A549 (cell line): ENCODE results near the gene TSPAN1. TPM values are rescaled to one million over a fixed set of nuclear protein-coding genes. Genes with fewer than 3 reads are reported as not detected.

ENCODE experiments used
- ATAC-seq, 2 experiments: fragments of 200-7000 bp in 1 of 2; fragments of >200 bp in 1 of 2; cut with Nextera tagmentation in 1 of 2; cut with Tn5 transposase in 1 of 2; 3 replicates each; pipeline versions ENCODE4 v1.8.0 to v1.9.1; 2018 to 2020; ENCODE audit warnings: mild to moderate bottlenecking in 1 of 2, moderate library complexity in 1 of 2
- CTCF ChIA-PET: fragments of 300-600 bp; sonication (Branson Sonifier 250); formaldehyde crosslinking; extraction: SDS; loops from one replicate; lab custom pipeline; 2021; ENCODE audit warnings: antibody characterized with exemption, inconsistent platforms; lab: Yijun Ruan, JAX
- POLR2A ChIA-PET: fragments of 350-600 bp; formaldehyde crosslinking; extraction: SDS; loops from one replicate; lab custom pipeline; 2021; ENCODE audit warnings: antibody characterized with exemption, inconsistent platforms; lab: Yijun Ruan, JAX
- DNase-seq, 2 experiments: peaks; one replicate each; pipeline versions ENCODE4 v3.0.0 to v3.0.0-alpha.2; 2011 to 2016; ENCODE audit warnings: low read depth in 1 of 2, low spot score in 1 of 2
- FAIRE-seq: peaks from 2 replicates; lab custom pipeline; 2011; peaks lifted over from hg19 to GRCh38; lab: Jason Lieb, UNC
- H3K27ac ChIP-seq, 2 experiments: fragments of >200 bp; sonication (Bioruptor Twin); formaldehyde crosslinking; 3 replicates each; pipeline ENCODE4 v1.5.1; 2016 to 2017
- H3K4me1 ChIP-seq: fragments of >200 bp; sonication (Bioruptor Twin); formaldehyde crosslinking; 3 replicates; pipeline ENCODE4 v1.6.1; 2016
- H3K4me2 ChIP-seq: fragments of >200 bp; sonication (Bioruptor Twin); formaldehyde crosslinking; 3 replicates; pipeline ENCODE4 v1.6.1; 2016
- H3K4me3 ChIP-seq: fragments of >200 bp; sonication (Bioruptor Twin); formaldehyde crosslinking; 3 replicates; pipeline ENCODE4 v1.5.1; 2016
- H3K9me3 ChIP-seq: fragments of >200 bp; sonication (Bioruptor Twin); formaldehyde crosslinking; 3 replicates; pipeline ENCODE4 v1.6.1; 2016
- BCL3 ChIP-seq: fragments of >200 bp; sonication (Bioruptor Twin); formaldehyde crosslinking; IDR thresholded peaks from 3 replicates; pipeline ENCODE4 v1.6.1; 2016
- CHD4 ChIP-seq: fragments of 200-600 bp; sonication (generic); IDR thresholded peaks from 2 replicates; pipeline ENCODE4 v1.6.1; 2016; ENCODE audit warnings: antibody characterized with exemption, mild to moderate bottlenecking, borderline replicate concordance
- EHMT2 ChIP-seq: fragments of 200-600 bp; sonication (generic); IDR thresholded peaks from 2 replicates; pipeline ENCODE4 v1.6.1; 2016; ENCODE audit warnings: antibody characterized with exemption, low read depth, mild to moderate bottlenecking, moderate library complexity
- FOSB ChIP-seq: fragments of 250-450 bp; sonication (Bioruptor Pico); IDR thresholded peaks from 2 replicates; pipeline ENCODE4 v1.5.0; 2020; ENCODE audit warnings: mild to moderate bottlenecking, moderate library complexity
- HES2 ChIP-seq: fragments of >200 bp; sonication (Bioruptor Twin); formaldehyde crosslinking; IDR thresholded peaks from 2 replicates; pipeline ENCODE4 v1.6.1; 2016
- HMGXB4 ChIP-seq: fragments of 250-450 bp; sonication (Bioruptor Pico); IDR thresholded peaks from 2 replicates; pipeline ENCODE4 v1.5.0; 2021; ENCODE audit warnings: mild to moderate bottlenecking, moderate library complexity, borderline replicate concordance
- KDM5A ChIP-seq: fragments of 200-600 bp; sonication (generic); IDR thresholded peaks from 2 replicates; pipeline ENCODE4 v1.6.1; 2016; ENCODE audit warnings: antibody characterized with exemption, mild to moderate bottlenecking
- MAX ChIP-seq: IDR thresholded peaks from 2 replicates; pipeline ENCODE4 v1.6.1; 2012
- MAZ ChIP-seq: fragments of 150-350 bp; IDR thresholded peaks from 2 replicates; pipeline ENCODE4 v1.6.1; 2014; ENCODE audit warnings: antibody characterized with exemption, low read depth, low read length, borderline replicate concordance
- MYC ChIP-seq: IDR thresholded peaks from 2 replicates; pipeline ENCODE4 v1.6.1; 2012; ENCODE audit warnings: mild to moderate bottlenecking, inconsistent platforms, low read length, improper control_type of control experiment, borderline replicate concordance
- NPAS2 ChIP-seq: fragments of 250-450 bp; sonication (Bioruptor Pico); IDR thresholded peaks from 2 replicates; pipeline ENCODE4 v1.8.0; 2022; ENCODE audit warnings: mild to moderate bottlenecking, moderate library complexity, borderline replicate concordance
- RAD21 ChIP-seq, 2 experiments: fragments of >200 bp in 1 of 2; sonication (Bioruptor Twin) in 1 of 2; formaldehyde crosslinking in 1 of 2; IDR thresholded peaks in 1 of 2; conservative IDR thresholded peaks in 1 of 2; 2 replicates in 1 of 2; 3 replicates in 1 of 2; pipeline ENCODE4 v1.6.1; 2012 to 2018; ENCODE audit warnings: inconsistent platforms in 1 of 2
- RARB ChIP-seq: fragments of 250-450 bp; sonication (Bioruptor Pico); IDR thresholded peaks from 2 replicates; pipeline ENCODE4 v1.8.0; 2021; ENCODE audit warnings: mild to moderate bottlenecking, moderate library complexity
- RCOR1 ChIP-seq: fragments of 150-350 bp; IDR thresholded peaks from 2 replicates; pipeline ENCODE4 v1.6.1; 2014; ENCODE audit warnings: antibody characterized with exemption, low read length, low read depth
- REST ChIP-seq: fragments of 200-600 bp; sonication (generic); IDR thresholded peaks from 2 replicates; pipeline ENCODE4 v1.6.1; 2016; ENCODE audit warnings: antibody characterized with exemption, mild to moderate bottlenecking, moderate library complexity
- RFX5 ChIP-seq: fragments of 450-650 bp; IDR thresholded peaks from 2 replicates; pipeline ENCODE4 v1.7.1; 2014; ENCODE audit warnings: antibody characterized with exemption, mild to moderate bottlenecking, moderate library complexity
- SMC3 ChIP-seq: fragments of >200 bp; sonication (Bioruptor Twin); formaldehyde crosslinking; IDR thresholded peaks from 3 replicates; pipeline ENCODE4 v1.6.1; 2018; ENCODE audit warnings: inconsistent platforms
- USF2 ChIP-seq: fragments of 450-650 bp; IDR thresholded peaks from 2 replicates; pipeline ENCODE4 v1.6.1; 2014; ENCODE audit warnings: antibody characterized with exemption
- ZC3H11A ChIP-seq: fragments of 450-650 bp; IDR thresholded peaks from 2 replicates; pipeline ENCODE4 v1.6.1; 2014; ENCODE audit warnings: antibody characterized with exemption, mild to moderate bottlenecking
- ZFP36 ChIP-seq: fragments of 450-650 bp; IDR thresholded peaks from 2 replicates; pipeline ENCODE4 v1.6.1; 2014; ENCODE audit warnings: borderline replicate concordance; ENCODE audit not compliant: partially characterized antibody
- WGBS: methylation state at CpG from one replicate; pipeline ENCODE4 v1.1.6; 2017; ENCODE audit errors: missing lambda C conversion rate; 5-methylcytosine and 5-hydroxymethylcytosine counted together
- polyA plus RNA-seq, 4 experiments: library from polyadenylated mRNA; depleted of rRNA in 3 of 4; stranded (reverse); fragments of >200 nt; fragmentation: RNase III in 1 of 4; extraction: RNeasy Plus Mini Kit Qiagen cat#74134 plus additional on column Dnase treatment in 1 of 4; gene quantifications; 2 replicates in 3 of 4; 3 replicates in 1 of 4; pipeline ENCODE4 v1.2.3, GENCODE V29; 2011 to 2017

Gene TSPAN1
- polyA plus RNA-seq, 2 of the 4 experiments (the other 2 are of a cell fraction), result 2.1 TPM

GRCh38 chr1:46171351-46171750 is 3.5 kb upstream of the TSPAN1 start (continued):
- TF ChIP-seq BCL3 (no peak), RAD21 (conservative IDR thresholded peaks at IDR 0.05 in 1 of 2, IDR thresholded peaks at IDR 0.05 in 1 of 2) (no peak), NPAS2 (CRISPR knock-in tag) (no peak), FOSB (CRISPR knock-in tag) (no peak), REST (no peak)
- TF ChIP-seq, all 56 proteins: peak for 0

GRCh38 chr1:46171871-46172270 is 3.0 kb upstream of the TSPAN1 start:
- H3K4me1 ChIP-seq, result peaks cover 20% of the 10 kb centered on the region
- TF ChIP-seq MYC, result no peak
- no peak for TF ChIP-seq EHMT2
- no peak for TF ChIP-seq HMGXB4
- TF ChIP-seq RAD21 (conservative IDR thresholded peaks at IDR 0.05 in 1 of 2, IDR thresholded peaks at IDR 0.05 in 1 of 2), result no peak
- TF ChIP-seq USF2, result no peak
- no peak for TF ChIP-seq RARB
- no peak for TF ChIP-seq SMC3
- TF ChIP-seq MAX, result no peak
- TF ChIP-seq MAZ, result no peak
- no peak for TF ChIP-seq NPAS2 (CRISPR knock-in tag)
- no peak for TF ChIP-seq ZC3H11A
- TF ChIP-seq RCOR1, result no peak
- no peak for TF ChIP-seq RFX5
- no peak for TF ChIP-seq HES2
- TF ChIP-seq KDM5A, result no peak
- TF ChIP-seq CHD4, result no peak
- TF ChIP-seq ZFP36, result no peak
- TF ChIP-seq, all 56 proteins: peak for 0
- DNase-seq (no peak), FAIRE-seq (no peak), ATAC-seq (no peak)
- Histone ChIP-seq H3K4me3 (no peak overlapping the region), H3K9me3 (no peaks in the 10 kb centered on the region), H3K27ac (no peak overlapping the region), H3K4me2 (no peak overlapping the region)
- 58% methylated on average over 6 of the region's 6 CpGs for WGBS
- CTCF ChIA-PET, result interaction anchor here (0.9 to 14.4 kb wide), 2 partner anchors 51 to 135 kb away, joined by 4 to 181 read pairs; no protein-coding TSS in a partner anchor
- POLR2A ChIA-PET, result no interaction called here
